HFFc6 (cell line): ENCODE data around the gene ZMIZ2. TPM values are rescaled to one million over a fixed set of nuclear protein-coding genes. Genes with fewer than 3 reads are reported as not detected.

Experiments used
- DNase-seq: peaks from one replicate; pipeline ENCODE4 v3.0.0-alpha.2; 2018
- H3K27ac Mint-ChIP-seq: 2 replicates; pipeline ENCODE4 v1.8.0; 2020; ENCODE audit warnings: mild to moderate bottlenecking, mixed read lengths
- H3K27me3 Mint-ChIP-seq: 2 replicates; pipeline ENCODE4 v1.8.0; 2021; ENCODE audit warnings: mild to moderate bottlenecking, moderate library complexity, mixed read lengths; ENCODE audit not compliant: insufficient read depth
- H3K36me3 Mint-ChIP-seq: 2 replicates; pipeline ENCODE4 v1.8.0; 2021; ENCODE audit warnings: low read depth, mixed read lengths
- H3K4me1 Mint-ChIP-seq: 2 replicates; pipeline ENCODE4 v1.8.0; 2020; ENCODE audit warnings: low read depth, mixed read lengths
- H3K4me3 Mint-ChIP-seq: 2 replicates; pipeline ENCODE4 v1.8.0; 2020; ENCODE audit warnings: mild to moderate bottlenecking, moderate library complexity, mixed read lengths
- H3K9me3 Mint-ChIP-seq: 2 replicates; pipeline ENCODE4 v1.8.0; 2020; ENCODE audit warnings: mild to moderate bottlenecking, mixed read lengths
- total RNA-seq, 6 experiments: library from RNA; stranded (reverse); fragmentation: NEBNext Ultra II Directional; extraction: Animal tissue kit (Norgen Biotek cat#: 25700); gene quantifications; 2 replicates in 1 of 6; 3 replicates in 5 of 6; pipeline ENCODE4 v1.2.3, GENCODE V29; 2021
- TF ChIP-seq, protein P1 (sequence below): fragments of 200-600 bp; sonication (generic); IDR thresholded peaks from 2 replicates; pipeline ENCODE4 v1.5.0; 2021; ENCODE audit warnings: antibody characterized with exemption, mild to moderate bottlenecking

Gene ZMIZ2
- total RNA-seq, 6 experiments from 2014 or later, result 33.2 to 42.4 (median 36.6) TPM

GRCh38 chr7:44750921-44751571 lies 2.4 kb downstream of the ZMIZ2 start:
- Mint-ChIP-seq H3K27ac (no peak overlapping the region), H3K4me3 (no peak overlapping the region)
- no peak for DNase-seq

GRCh38 chr7:44752822-44753221 lies 4.2 kb downstream of the ZMIZ2 start:
- Mint-ChIP-seq H3K4me1 (peaks cover 23% of the 10 kb centered on the region), H3K36me3 (peaks cover 7% of the 10 kb centered on the region), H3K9me3 (no peaks in the 10 kb centered on the region), H3K27ac (no peak overlapping the region), H3K4me3 (no peak overlapping the region), H3K27me3 (no peaks in the 10 kb centered on the region)
- no peak for DNase-seq
- TF ChIP-seq, protein P1, sequence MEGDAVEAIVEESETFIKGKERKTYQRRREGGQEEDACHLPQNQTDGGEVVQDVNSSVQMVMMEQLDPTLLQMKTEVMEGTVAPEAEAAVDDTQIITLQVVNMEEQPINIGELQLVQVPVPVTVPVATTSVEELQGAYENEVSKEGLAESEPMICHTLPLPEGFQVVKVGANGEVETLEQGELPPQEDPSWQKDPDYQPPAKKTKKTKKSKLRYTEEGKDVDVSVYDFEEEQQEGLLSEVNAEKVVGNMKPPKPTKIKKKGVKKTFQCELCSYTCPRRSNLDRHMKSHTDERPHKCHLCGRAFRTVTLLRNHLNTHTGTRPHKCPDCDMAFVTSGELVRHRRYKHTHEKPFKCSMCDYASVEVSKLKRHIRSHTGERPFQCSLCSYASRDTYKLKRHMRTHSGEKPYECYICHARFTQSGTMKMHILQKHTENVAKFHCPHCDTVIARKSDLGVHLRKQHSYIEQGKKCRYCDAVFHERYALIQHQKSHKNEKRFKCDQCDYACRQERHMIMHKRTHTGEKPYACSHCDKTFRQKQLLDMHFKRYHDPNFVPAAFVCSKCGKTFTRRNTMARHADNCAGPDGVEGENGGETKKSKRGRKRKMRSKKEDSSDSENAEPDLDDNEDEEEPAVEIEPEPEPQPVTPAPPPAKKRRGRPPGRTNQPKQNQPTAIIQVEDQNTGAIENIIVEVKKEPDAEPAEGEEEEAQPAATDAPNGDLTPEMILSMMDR, result no peak

More at GRCh38 chr7:44750921-44751571, 2.4 kb downstream of the ZMIZ2 start:
- Mint-ChIP-seq H3K9me3 (no peaks in the 10 kb centered on the region), H3K27me3 (no peaks in the 10 kb centered on the region), H3K36me3 (peaks cover 7% of the 10 kb centered on the region), H3K4me1 (peaks cover 35% of the 10 kb centered on the region)
- TF ChIP-seq, protein P1, result no peak

GRCh38 chr7:44754802-44755697 lies 6.4 kb downstream of the ZMIZ2 start:
- H3K4me3 Mint-ChIP-seq, result no peak overlapping the region
- peaks cover 7% of the 10 kb centered on the region for H3K36me3 Mint-ChIP-seq
- peaks cover 13% of the 10 kb centered on the region for H3K4me1 Mint-ChIP-seq
- TF ChIP-seq, protein P1, result no peak
- no peaks in the 10 kb centered on the region; the same call in 1 of the 2 replicates for H3K27me3 Mint-ChIP-seq
- no peaks in the 10 kb centered on the region for H3K9me3 Mint-ChIP-seq
- H3K27ac Mint-ChIP-seq, result no peak overlapping the region
- no peak for DNase-seq

GRCh38 chr7:44755698-44756627 lies 7.3 kb downstream of the ZMIZ2 start:
- Mint-ChIP-seq H3K9me3 (no peaks in the 10 kb centered on the region), H3K4me3 (no peak overlapping the region), H3K27me3 (no peaks in the 10 kb centered on the region; the same call in 1 of the 2 replicates), H3K36me3 (no peaks in the 10 kb centered on the region), H3K4me1 (peaks cover 5% of the 10 kb centered on the region; the same call in 1 of the 2 replicates), H3K27ac (no peak overlapping the region)
- no peak for DNase-seq
- TF ChIP-seq, protein P1, result no peak

GRCh38 chr7:44756904-44757303 lies 8.3 kb downstream of the ZMIZ2 start:
- Mint-ChIP-seq H3K36me3 (no peaks in the 10 kb centered on the region), H3K9me3 (no peaks in the 10 kb centered on the region), H3K4me3 (no peak overlapping the region), H3K4me1 (no peaks in the 10 kb centered on the region), H3K27me3 (no peaks in the 10 kb centered on the region; the same call in 1 of the 2 replicates), H3K27ac (no peak overlapping the region)
- TF ChIP-seq, protein P1, result no peak
- DNase-seq, result no peak
